Glomerular visceral epithelial cell (primary cell): ENCODE measurements around the gene TMEM45A.
"Not testable (repeated sequence)": the region's sequence is repeated elsewhere in the genome, so short reads cannot be mapped to it uniquely, and the experiment has no call there.

Experiments used
- DNase-seq: peaks from one replicate; pipeline ENCODE4 v3.0.0-alpha.2; 2016; ENCODE audit errors: extremely low spot score

Gene TMEM45A

DNA sequence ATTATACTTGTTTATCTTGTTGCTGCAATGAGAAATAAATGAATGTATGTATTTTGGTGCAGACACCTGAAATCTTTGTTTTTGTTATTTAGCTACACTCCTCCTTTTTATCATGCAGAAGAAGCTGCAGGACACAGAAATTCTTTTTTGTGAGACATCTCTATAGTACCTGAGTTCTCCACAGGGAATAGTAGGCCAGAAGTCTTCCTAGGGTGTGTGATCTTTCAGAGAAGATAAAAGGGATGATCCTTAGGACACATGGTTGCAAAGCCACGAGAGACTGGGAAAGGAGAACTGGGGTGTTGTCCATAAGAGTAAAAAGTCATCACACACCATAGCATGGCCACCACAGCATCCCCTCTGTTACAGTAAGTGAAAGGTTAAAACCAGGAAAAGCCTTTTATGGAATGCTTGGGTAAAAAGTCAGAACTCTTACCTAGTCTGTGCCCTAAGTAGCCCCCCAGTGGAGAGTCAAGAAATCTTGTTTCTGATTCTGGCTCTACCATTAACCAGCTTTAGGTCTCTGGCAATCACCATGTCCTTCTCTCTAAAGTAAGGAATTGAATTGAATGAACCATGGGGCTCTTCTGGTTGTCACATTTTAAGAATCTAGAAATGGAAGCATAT is 85.1 kb downstream of the TMEM45A start:
- DNase-seq, result no peak

GRCh38 chr3:100578646-100579045 is 86.2 kb downstream of the TMEM45A start:
- DNase-seq, result no peak

DNA sequence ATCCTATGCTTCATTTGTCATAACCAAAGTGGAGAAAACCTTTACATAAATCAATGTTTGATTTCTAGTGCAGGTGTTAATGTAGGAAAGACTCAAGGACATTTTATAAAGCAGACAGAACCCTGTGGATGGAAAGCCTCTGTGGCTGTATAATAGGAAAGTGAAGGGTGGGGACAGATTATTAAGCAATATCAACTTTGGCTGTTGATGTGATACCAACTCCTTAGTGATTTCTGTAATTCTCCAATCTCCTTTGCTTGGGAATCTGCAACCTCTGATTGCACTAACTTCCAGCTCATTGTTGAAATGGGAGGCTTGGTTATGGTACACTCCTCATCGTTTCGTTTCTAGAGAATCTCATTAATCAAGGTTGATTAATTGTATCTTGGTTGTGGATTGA is 87.7 kb downstream of the TMEM45A start:
- DNase-seq, result no peak

GRCh38 chr3:100581650-100582049 is 89.2 kb downstream of the TMEM45A start:
- no peak for DNase-seq

DNA sequence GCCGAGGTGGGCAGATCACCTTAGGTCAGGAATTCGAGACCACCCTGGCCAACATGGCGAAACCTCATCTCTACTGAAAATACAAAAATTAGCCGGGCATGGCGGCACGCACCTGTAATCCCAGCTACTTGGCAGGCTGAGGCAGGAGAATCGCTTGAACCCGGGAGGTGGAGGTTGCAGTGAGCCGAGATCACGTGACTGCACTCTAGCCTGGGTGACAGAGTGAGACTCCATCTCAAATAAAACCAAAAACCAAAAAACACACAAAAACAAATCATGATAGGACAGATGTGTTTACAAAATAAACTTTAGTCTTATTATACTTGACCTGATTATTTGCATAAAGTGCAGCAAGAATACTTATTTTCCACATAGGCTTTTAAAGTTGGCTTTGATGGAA is 89.7 kb downstream of the TMEM45A start:
- not testable (repeated sequence) for DNase-seq

- no peak for DNase-seq
Measured at GRCh38 chr3:100584101-100584660, 91.8 kb downstream of the TMEM45A start.

DNA sequence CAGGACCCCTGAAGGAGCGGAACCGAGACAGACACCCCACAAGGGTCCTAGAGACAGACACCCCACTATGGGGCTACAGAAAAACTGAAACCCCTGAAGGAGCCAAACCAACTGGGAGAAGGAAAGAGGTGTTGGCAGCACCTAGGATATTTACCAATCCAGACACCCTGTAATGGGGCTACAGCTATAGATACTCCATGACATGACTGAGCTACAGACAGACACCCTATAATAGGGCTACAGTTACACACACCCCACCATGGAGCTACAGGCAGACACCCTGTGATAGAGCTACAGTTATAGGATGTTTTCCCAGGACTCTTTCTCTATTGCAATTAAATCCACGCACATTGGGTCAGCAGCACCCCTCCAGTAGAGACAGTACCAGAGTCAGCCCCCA is 94.4 kb downstream of the TMEM45A start:
- DNase-seq, result no peak

GRCh38 chr3:100588251-100588650 is 95.8 kb downstream of the TMEM45A start:
- no peak for DNase-seq

- DNase-seq, result peak; percentile 76
Measured at GRCh38 chr3:100590114-100590839, 97.9 kb downstream of the TMEM45A start.

DNA sequence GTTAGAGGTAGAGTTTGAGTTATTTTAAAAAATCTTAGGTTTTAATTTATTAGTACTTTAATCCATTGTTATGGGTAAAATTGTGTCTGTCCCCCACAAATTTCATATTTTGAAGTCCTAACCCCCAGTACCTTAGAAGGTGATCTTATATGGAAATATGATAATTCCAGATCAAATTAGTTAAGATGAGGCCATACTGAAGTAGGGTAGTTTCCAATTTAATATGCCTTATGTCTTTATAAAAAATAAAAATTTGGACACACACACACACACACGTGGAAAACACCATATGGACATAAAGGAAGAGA is 98.4 kb downstream of the TMEM45A start:
- DNase-seq, result no peak

GRCh38 chr3:100591411-100591810 is 99.0 kb downstream of the TMEM45A start:
- peak; percentile 32 for DNase-seq

- DNase-seq, result peak; percentile 30
Measured at GRCh38 chr3:100600181-100601042, 108.0 kb downstream of the TMEM45A start.

DNA sequence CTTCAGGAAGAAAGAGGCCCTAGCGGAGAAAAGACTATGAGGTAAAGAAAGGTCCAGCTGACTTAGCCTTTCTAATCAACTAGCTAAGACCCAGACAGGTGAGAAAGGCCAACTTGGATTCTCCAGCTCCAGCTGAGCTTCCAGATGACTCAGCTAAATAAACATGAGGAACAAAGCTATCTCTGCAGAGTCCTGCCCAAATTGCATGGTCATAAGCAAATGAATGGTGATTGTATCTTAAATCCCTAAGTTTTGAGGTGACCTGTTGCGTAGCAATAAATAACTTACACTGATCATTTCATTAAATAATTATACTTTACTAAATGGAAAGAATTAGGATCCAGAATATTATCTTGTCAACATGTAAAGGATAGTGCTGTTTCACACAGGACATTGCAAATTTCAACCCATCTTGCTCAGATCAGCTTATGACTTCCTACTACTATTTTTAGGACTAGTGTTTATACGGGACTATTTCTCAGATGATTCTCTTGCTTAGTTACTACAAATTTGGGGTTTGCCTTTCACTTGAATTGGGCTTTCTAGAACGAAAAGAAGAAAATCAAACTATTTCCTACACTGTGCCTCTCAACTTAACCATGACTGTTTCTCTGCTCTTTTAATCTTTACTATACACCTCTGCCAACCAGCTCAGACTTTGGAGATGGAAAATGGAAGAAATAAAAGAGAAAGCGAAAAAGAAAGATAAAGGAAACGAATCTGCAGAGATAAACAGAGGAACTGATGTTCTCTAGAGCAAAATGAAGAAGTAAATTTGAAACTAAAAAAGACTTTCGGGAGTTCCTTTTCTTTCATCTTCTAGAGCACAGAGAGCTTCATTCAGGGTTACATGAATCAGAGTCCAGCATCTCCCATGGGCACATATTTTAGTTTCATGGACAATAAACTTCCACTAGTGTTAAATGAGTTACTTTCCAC is 110.4 kb downstream of the TMEM45A start:
- peak; percentile 24 for DNase-seq

DNA sequence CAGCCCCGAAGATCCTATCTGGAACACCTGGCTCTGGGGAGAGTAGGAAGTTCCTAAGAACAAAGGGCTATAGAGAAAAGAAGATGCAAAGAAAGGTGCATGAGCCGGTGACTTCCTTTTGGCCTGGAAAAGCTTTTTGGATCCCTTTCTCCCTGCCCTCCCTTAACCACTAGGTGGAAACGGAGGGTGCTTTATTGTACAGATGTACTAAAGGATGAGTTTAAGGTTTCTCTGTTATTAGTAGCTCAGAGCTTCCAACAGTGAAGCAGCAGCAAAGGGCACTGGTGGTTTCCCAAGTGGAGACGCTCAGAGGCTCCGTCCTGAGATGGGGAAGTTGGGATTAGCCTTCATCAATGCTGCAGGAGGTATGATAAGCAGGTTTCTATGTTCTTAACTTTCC is 111.0 kb downstream of the TMEM45A start:
- DNase-seq, result peak; percentile 41

DNA sequence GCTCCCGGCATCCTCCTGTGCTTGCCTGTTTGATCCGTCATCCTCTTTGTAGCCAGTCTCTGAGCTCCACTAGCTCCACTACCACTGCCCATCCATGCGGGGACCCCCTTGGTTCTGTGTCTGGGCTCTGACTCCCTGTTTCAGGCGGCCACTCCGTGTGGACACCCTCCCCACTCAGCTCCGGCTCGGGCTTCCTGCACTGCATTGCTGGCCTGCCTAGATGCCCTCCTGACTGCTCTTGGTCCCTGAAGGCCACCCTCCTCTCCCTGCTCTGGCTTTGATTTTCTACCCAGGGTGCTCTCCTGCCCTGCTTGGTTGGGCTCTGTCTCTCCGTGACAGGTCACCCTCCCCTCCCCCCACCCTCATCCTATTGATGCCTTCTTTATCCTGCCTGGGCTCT is 112.9 kb downstream of the TMEM45A start:
- DNase-seq, result no peak

GRCh38 chr3:100606894-100607512 is 114.6 kb downstream of the TMEM45A start:
- DNase-seq, result no peak

GRCh38 chr3:100609305-100609704 is 116.9 kb downstream of the TMEM45A start, which contains the start of gene ADGRG7:
Gene ADGRG7 (plus strand): TSS chr3:100609601. CDS start chr3:100609857, 256 bp downstream.
- DNase-seq, result no peak

DNA sequence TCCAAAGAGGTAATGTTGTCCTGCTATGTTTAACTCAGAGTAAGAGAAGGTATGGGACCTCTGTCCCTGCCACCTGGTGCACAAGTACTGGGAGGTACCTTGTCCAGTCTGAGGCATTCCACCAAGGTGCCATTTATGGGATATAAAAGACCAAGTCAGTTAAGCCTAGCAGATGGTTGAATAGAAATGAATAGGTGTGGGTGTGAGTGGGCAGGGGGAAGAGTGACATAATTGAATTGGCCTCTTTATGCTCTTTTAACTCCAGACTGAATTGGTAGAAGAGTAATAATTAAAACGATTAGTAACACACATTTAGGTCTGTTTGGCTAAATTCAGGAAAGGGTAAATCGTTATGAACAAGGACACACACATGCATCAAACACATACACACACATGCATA is 117.5 kb downstream of the TMEM45A start:
- DNase-seq, result no peak

DNA sequence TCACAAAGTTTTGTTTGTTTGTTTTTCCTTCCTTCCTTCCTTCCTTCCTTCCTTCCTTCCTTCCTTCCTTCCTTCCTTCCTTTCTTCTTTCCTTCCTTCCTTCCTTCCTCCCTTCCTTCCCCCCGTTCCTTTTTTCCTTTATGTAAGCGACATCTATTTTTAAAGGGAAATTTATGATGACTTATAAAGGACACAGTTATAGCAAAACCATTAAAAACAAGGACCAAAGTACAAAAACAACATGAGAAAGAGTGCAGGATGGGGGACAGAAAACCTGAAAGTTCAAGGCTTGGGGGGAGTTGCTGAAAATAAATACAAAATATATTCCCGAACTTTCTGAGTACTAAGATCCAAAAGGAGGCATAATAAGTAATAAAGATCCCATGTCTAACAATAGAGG is 118.8 kb downstream of the TMEM45A start:
- DNase-seq, result no peak

GRCh38 chr3:100613721-100614390 is 121.4 kb downstream of the TMEM45A start:
- DNase-seq, result no peak
